HG03025 (cell line): Measurements from ENCODE around the gene DOC2A.

Source experiments
- ATAC-seq: cut with Tn5 transposase; IDR thresholded peaks from one replicate; pipeline ENCODE4 v1.9.1; 2021; ENCODE audit warnings: mild to moderate bottlenecking, moderate library complexity; ENCODE audit not compliant: unreplicated experiment, low FRiP score

The DOC2A gene

DNA sequence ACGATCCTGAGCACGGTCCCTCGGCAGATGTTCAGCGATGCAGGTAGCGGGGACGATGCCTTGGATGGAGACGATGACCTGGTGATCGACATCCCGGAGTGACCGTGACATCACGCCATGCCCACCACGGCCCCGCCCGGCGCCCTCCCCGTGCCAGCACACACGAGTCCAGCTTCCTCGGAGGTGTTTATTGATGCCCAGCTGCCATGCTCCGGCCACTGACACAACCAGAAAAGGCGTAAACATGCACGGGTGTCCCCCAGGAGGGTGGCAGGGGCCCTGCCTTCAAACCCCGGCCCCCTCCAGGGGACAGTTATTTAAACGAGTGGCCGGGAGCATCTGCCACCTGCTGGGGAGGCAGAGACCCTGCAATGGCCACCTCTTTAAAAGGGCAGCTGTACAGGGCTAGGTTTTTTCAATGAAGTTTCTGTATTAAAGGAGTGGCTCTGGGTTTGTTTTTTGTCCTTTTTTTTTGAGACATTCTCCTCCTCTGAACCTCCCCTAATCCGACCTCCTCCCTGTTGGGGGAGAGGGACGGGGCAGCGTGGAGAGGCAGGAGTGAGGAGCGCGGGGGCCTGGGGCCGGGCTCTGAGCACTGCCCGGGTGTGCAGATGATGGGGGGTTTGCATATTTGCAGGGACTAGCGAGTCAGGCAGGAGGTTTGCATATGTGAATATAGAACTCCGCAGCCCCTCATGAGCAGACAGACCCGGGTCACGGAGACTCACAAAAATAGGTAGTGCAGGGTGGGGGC lies 5.3 kb downstream of the DOC2A start:
- no peak for ATAC-seq

GRCh38 chr16:30004811-30005242 lies 6.0 kb downstream of the DOC2A start:
- ATAC-seq: no peak

DNA sequence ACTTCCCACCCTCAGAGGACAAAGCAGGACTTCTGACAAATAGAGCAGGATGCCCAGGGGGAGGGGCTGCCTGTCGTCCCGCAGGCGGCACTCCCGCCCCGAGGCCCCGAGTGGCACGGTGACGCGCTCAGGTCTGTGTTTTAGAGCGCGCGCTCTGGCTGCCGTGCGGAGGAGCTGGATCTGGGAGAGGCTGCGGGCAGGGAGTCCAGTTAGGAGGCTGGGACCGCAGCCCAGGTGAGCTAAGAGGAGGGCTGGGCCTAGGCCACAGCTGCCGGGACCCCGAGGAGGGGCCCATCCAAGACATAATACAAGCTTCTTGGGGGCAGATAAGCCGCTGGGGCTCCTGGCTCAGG lies 6.4 kb downstream of the DOC2A start:
- no peak for ATAC-seq

DNA sequence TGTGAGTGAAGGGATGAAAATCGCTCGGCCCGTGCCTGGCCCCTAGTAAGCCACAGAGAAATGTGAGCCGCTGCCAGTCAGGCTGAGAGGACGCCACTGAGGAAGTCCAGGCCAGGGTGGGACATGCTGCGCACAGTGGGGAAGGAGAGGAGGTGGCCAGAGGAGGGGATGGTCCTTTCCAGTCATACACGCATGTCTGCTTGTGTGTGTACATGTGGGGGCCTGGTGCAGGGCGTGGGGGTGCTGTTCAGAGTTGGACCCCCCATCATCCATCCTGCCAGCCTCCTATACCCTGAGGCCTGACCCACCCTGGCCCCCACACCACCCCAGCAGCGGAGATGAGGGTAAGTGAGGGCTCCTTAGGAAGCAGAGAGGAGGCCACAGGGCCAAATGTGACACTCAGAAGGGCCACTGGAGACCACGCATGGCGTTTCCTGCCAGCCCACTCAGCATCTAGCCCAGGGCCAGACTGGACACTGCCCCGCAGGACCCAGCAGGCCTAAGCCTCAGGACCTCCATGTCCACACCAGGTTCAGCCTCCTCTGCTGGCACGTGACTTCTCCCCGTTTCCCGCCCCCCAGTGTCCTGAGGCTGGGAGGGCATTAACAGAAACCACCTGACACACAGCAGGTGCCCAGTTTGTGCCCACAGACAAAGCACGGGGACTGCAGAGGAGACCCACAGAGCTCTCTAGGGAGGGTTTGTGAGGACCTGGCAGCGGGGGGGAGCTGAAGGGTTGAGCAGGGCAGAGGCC lies 7.0 kb downstream of the DOC2A start:
- ATAC-seq: no peak

GRCh38 chr16:30002614-30003346 lies 8.0 kb downstream of the DOC2A start:
- no peak for ATAC-seq

DNA sequence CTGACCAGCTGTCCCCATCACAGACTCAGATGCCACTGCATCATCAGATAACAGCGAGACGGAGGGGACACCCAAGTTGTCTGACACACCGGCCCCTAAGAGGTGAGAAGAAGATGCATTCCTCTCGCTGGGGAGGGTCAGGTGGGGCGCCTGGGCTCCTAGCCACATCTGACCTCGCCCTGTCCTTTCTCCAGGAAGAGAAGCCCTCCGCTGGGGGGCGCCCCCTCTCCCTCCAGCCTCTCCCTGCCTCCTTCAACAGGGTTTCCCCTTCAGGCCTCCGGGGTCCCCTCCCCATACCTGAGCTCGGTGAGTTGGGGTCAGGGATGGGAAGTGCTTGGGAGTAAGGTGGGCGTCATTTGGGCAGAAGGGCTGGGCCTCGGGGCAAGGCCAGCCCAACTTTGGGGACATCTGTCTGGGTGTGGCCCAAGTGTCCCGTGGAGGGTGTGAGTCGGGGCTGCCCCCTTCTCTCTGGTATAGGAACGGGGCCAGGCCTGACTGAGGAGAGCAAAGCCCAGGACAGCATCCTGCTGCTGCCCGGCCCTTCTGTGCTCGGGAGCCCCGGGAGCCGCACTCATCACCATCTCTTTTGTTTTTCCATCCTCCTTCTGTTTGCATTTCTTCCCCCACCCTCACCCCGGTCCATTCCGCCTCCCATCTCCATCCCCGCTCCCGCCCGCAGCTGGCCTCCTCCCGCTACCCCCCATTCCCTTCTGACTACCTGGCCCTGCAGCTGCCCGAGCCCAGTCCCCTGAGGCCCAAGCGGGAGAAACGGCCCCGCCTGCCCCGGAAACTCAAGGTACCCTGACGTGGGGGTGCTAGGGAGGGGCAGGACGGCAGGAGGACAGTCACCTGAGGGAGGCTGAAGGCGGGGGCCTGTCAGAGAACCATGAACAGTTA lies 9.8 kb downstream of the DOC2A start:
- no peak for ATAC-seq

- no peak for ATAC-seq
Measured at GRCh38 chr16:29999605-30000004, 11.2 kb downstream of the DOC2A start.

DNA sequence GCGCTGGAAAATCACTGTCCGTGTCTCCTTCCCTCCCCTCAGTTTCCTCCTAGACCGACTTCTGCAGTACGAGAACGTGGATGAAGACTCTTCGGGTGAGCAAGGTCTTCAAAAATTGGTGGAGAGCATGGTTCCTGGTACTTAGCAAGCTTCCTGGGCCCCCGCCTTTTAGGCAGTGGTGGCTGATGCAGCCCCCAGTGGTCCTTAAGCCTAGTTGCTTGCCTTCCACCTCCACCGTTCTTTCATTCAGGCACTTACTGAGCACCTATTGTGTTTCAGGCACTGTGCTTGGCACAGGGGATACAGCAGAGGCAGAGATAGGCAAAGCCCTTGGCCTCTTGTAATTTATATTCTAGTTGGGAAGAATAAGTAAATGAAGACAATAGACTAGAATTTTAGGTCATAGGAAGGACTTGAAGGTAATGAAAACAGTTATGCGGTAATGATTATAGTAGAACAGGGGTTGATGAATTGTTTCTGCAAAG lies 14.0 kb downstream of the DOC2A start:
- no peak for ATAC-seq

GRCh38 chr16:29995911-29996765 lies 14.7 kb downstream of the DOC2A start, which contains the start of gene INO80E:
TSS of gene INO80E (plus strand) at chr16:29996241. CDS start at chr16:29996311, 70 bp downstream.
- ATAC-seq: peak; percentile 80

DNA sequence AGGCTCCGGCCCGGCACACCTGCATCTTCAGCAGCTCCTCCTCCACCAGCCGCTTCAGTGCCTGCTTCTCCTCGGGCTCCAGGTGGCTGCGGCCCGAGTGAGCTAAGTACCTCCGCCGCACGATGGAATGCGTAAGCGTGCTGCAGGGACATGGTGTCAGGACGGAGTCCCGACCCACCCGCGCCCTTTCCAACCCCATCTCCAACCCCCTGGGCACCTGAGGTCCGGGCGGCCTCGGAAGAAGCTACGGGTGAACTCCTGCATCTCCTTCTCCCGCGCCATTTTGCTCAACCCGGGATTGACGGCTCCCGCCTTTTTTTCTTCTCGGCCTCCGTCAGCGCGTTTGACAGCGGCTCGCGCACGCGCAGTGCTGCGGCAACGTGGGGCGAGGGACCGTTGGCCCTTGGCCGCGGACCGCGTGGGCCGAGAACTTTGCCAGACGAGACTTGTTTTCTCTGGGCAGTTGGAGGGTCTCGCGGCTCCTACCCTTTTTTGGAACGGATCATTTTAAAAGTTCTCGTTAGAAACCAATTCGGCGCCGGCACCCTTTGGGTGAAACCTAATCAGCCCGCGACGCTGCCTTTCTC lies 15.4 kb downstream of the DOC2A start, which contains the start of gene HIRIP3:
Gene HIRIP3, minus strand, starts transcription at position 294 of the 587 bp plus-strand sequence. Its CDS starts 12 bp downstream, at position 282.
- peak; percentile 43 for ATAC-seq

DNA sequence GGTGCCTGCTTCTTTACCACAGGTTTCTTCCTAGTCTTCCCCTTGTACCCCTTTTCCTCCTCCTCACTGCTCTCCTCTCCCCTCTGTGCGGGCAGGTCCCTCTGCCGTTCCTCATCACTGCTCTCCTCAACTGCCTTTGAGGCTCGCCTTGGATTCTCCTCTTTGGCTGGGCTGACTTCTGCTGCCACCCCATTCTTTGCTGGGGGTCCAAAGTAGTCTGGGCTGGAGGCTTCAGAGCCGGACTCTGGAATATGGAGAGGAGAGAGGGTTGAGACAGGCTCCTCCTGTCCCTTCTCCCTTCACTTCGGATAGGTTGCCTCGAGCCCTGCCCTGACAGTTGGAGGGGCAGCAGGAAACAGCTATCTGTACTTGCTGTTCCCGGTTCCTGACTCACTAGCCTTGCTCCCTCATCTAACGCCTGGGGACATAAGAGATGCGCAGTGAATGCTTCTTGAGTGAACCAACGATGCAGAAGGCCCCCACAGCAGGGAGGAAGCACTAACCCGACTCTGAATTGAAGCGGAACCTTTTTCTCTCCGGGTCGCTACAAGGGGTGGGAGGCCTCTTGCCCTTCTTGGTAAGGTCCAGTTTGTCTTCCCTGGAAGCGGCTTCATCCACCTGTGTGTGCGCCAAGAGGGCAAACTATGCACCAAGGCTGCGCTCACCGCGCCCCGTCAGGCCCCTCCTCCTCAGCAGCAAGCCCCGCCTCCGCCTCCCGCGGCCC lies 16.1 kb downstream of the DOC2A start:
- peak; percentile 17 for ATAC-seq

- no peak for ATAC-seq
Measured at GRCh38 chr16:29993903-29994599, 16.8 kb downstream of the DOC2A start.

GRCh38 chr16:29993191-29993902 lies 17.5 kb downstream of the DOC2A start:
- no peak for ATAC-seq

GRCh38 chr16:29992344-29992967 lies 18.4 kb downstream of the DOC2A start:
- ATAC-seq: no peak

GRCh38 chr16:29991571-29991904 lies 19.3 kb downstream of the DOC2A start:
- no peak for ATAC-seq

DNA sequence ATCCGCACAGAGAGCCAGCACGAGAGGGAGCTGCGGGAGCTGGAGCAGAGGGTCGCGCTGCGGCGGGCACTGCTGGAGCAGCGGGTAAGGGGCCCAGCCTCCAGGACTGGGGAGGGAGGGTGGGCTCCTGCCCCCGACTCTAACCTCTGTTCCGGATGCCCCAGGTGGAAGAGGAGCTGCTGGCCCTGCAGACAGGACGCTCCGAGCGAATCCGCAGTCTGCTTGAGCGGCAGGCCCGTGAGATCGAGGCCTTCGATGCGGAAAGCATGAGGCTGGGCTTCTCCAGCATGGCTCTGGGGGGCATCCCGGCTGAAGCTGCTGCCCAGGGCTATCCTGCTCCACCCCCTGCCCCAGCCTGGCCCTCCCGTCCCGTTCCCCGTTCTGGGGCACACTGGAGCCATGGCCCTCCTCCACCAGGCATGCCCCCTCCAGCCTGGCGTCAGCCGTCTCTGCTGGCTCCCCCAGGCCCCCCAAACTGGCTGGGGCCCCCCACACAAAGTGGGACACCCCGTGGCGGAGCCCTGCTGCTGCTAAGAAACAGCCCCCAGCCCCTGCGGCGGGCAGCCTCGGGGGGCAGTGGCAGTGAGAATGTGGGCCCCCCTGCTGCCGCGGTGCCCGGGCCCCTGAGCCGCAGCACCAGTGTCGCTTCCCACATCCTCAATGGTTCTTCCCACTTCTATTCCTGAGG lies 19.8 kb downstream of the DOC2A start:
- ATAC-seq: no peak
